Measurements from ENCODE around the gene MAX. TPM values are rescaled to one million over a fixed set of nuclear protein-coding genes. Genes with fewer than 3 reads are reported as not detected.
A peak's percentile ranks its signal among the peaks of the same experiment; 100 is the strongest.

The MAX gene
- total and polyA plus RNA-seq, 9 of the 15 experiments (the other 6 are each of a cell fraction or from before 2014, with no cell fraction given) = 15.4 to 96.5 (median 51.6) TPM

- no peak for TF ChIP-seq PATZ1 (CRISPR knock-in tag; IDR thresholded peaks at IDR 0.05; ENCODE audit: borderline replicate concordance)
- no peak for TF ChIP-seq PYGO2 (tag; IDR thresholded peaks at IDR 0.05)
- TF ChIP-seq CBFA2T2 (conservative IDR thresholded peaks at IDR 0.05) = peak; percentile 79
- no peak for TF ChIP-seq SIRT6 (IDR thresholded peaks at IDR 0.05; ENCODE audit: low read depth, low read length)
- TF ChIP-seq ZNF217 (CRISPR knock-in tag; IDR thresholded peaks at IDR 0.05) = no peak
- TF ChIP-seq ATF1 (CRISPR knock-in tag; IDR thresholded peaks at IDR 0.05) = no peak
- peak; percentile 53; the same call in 1 of the 2 replicates for TF ChIP-seq ATF1 (tag; IDR thresholded peaks at IDR 0.05)
- TF ChIP-seq RBM22 (IDR thresholded peaks at IDR 0.05; ENCODE audit: low read depth, low read length, poor library complexity, severe bottlenecking) = no peak
- no peak for TF ChIP-seq ERF (CRISPR knock-in tag; IDR thresholded peaks at IDR 0.05)
- TF ChIP-seq SMAD1 (IDR thresholded peaks at IDR 0.05; ENCODE audit: low read depth, low read length, partially characterized antibody) = no peak
- TF ChIP-seq NKRF (IDR thresholded peaks at IDR 0.05; ENCODE audit: borderline replicate concordance) = peak; percentile 76
- TF ChIP-seq MYNN (IDR thresholded peaks at IDR 0.05) = peak; percentile 66; the same call in 1 of the 2 replicates
- TF ChIP-seq MYNN (CRISPR knock-in tag; IDR thresholded peaks at IDR 0.05) = no peak
- TF ChIP-seq KLF13 (tag; IDR thresholded peaks at IDR 0.05; ENCODE audit: borderline replicate concordance, low read depth) = peak; percentile 57; the same call in 1 of the 2 replicates
- TF ChIP-seq ZBTB26 (CRISPR knock-in tag; IDR thresholded peaks at IDR 0.05) = no peak
- no peak for TF ChIP-seq EWSR1 (IDR thresholded peaks at IDR 0.05; ENCODE audit: borderline replicate concordance, low read depth, partially characterized antibody)
- no peak for TF ChIP-seq STAT6 (CRISPR knock-in tag; IDR thresholded peaks at IDR 0.05)
- no peak for TF ChIP-seq TARDBP (IDR thresholded peaks at IDR 0.05)
- no peak for TF ChIP-seq ZNF175 (CRISPR knock-in tag; IDR thresholded peaks at IDR 0.05; ENCODE audit: low read depth)
- TF ChIP-seq ZFP1 (CRISPR knock-in tag; IDR thresholded peaks at IDR 0.05) = no peak
- TF ChIP-seq ZNF274 (IDR thresholded peaks at IDR 0.05; ENCODE audit: borderline replicate concordance, low read depth, low read length) = no peak
- TF ChIP-seq HIVEP1 (CRISPR knock-in tag; IDR thresholded peaks at IDR 0.05) = no peak
These were observed at the start of gene MAX (continued) for GRCh38 chr14:65102441-65103149.

Data from K562 (cell line).